Activated B cell treated with CpG ODN at 0.5 μM for 24 hours (primary cell): Measurements from ENCODE around the gene SEPTIN1. TPM values are rescaled to one million over a fixed set of nuclear protein-coding genes. Genes with fewer than 3 reads are reported as not detected.

Experiments used
- ATAC-seq: fragments of 200-7000 bp; cut with Tn5 transposase; one replicate; pipeline ENCODE4 v1.10.0; 2021; ENCODE audit warnings: low read depth, mild to moderate bottlenecking, moderate library complexity
- CTCF ChIA-PET: fragments of 350-600 bp; sonication (Branson Sonifier 250); formaldehyde crosslinking; loops from one replicate; lab custom pipeline; 2021; ENCODE audit warnings: antibody characterized with exemption; lab: Charles Lee
- POLR2A ChIA-PET: fragments of 350-600 bp; sonication (Branson Sonifier 250); formaldehyde crosslinking; loops from one replicate; lab custom pipeline; 2021; ENCODE audit warnings: antibody characterized with exemption; lab: Charles Lee
- DNase-seq: peaks from one replicate; pipeline ENCODE4 v3.0.0; 2022
- H3K27ac Mint-ChIP-seq: one replicate; pipeline ENCODE4 v1.8.0; 2020; ENCODE audit warnings: mixed read lengths
- H3K27me3 Mint-ChIP-seq: one replicate; pipeline ENCODE4 v1.8.0; 2021; ENCODE audit warnings: mixed read lengths
- H3K36me3 Mint-ChIP-seq: one replicate; pipeline ENCODE4 v1.8.0; 2021; ENCODE audit warnings: low read depth, mixed read lengths
- H3K4me1 Mint-ChIP-seq: one replicate; pipeline ENCODE4 v1.8.0; 2021; ENCODE audit warnings: mixed read lengths
- H3K4me3 Mint-ChIP-seq: one replicate; pipeline ENCODE4 v1.8.0; 2020; ENCODE audit warnings: mild to moderate bottlenecking, mixed read lengths
- H3K9me3 Mint-ChIP-seq: one replicate; pipeline ENCODE4 v1.8.0; 2020; ENCODE audit warnings: mixed read lengths
- CTCF ChIP-seq: fragments of 200-600 bp; IDR thresholded peaks from one replicate; pipeline ENCODE4 v1.8.0; 2022; ENCODE audit warnings: antibody characterized with exemption, mild to moderate bottlenecking
- intact Hi-C: fragments of 100-400 bp; cut with micrococcal nuclease; formaldehyde crosslinking; loops from one replicate; pipeline ENCODE4 v1.15.1; 2024
- total RNA-seq: library from RNA; stranded (reverse); gene quantifications from 2 replicates; pipeline ENCODE4 v1.2.3, GENCODE V29; 2022

SEPTIN1 gene
- total RNA-seq, 1 donor from 2014 or later = 192 TPM

GRCh38 chr16:30394592-30395154, 12.3 kb upstream of the SEPTIN1 start:
- DNase-seq (no peak), ATAC-seq (no peak)
- intact Hi-C loops = loop anchor here (1.0 to 2.0 kb wide), 7 partner anchors 12 to 531 kb away; partner anchors contain the start of genes CD2BP2, CDIPT, SEPTIN1 and TBC1D10B
- TF ChIP-seq CTCF = no peak
- peak overlapping the region; percentile 78 for H3K27ac Mint-ChIP-seq
- ChIA-PET POLR2A (interaction anchor here (0.6 to 3.2 kb wide), 15 partner anchors 12 to 329 kb away, joined by 3 to 56 read pairs (median 6); partner anchors contain the start of genes ALDOA, CD2BP2, SEPTIN1 and TBC1D10B), CTCF (interaction anchor here (0.8 to 1.9 kb wide), 7 partner anchors 12 to 221 kb away, joined by 3 to 14 read pairs (median 6); partner anchors contain the start of genes DCTPP1, SEPTIN1 and ZNF771)
- H3K9me3 Mint-ChIP-seq = no peaks in the 10 kb centered on the region
- peak overlapping the region; percentile 91 for H3K4me3 Mint-ChIP-seq
- peaks cover 24% of the 10 kb centered on the region for H3K36me3 Mint-ChIP-seq
- H3K27me3 Mint-ChIP-seq = no peaks in the 10 kb centered on the region
- H3K4me1 Mint-ChIP-seq = peaks cover 25% of the 10 kb centered on the region

GRCh38 chr16:30383521-30383920, 1.2 kb upstream of the SEPTIN1 start:
- ChIA-PET CTCF (interaction anchor here (1.9 to 2.7 kb wide), 2 partner anchors 12 to 26 kb away, joined by 6 to 11 read pairs; partner anchors contain the start of gene ZNF48), POLR2A (interaction anchor here (0.8 to 5.6 kb wide), 11 partner anchors 8 to 152 kb away, joined by 3 to 56 read pairs (median 10); partner anchors contain the start of genes CD2BP2, TBC1D10B, ZNF48 and ZNF747)
- ATAC-seq (no peak), DNase-seq (no peak)
- no peak for TF ChIP-seq CTCF
- H3K36me3 Mint-ChIP-seq = peaks cover 6% of the 10 kb centered on the region
- no peaks in the 10 kb centered on the region for H3K9me3 Mint-ChIP-seq
- H3K4me3 Mint-ChIP-seq = no peak overlapping the region
- H3K27ac Mint-ChIP-seq = peak overlapping the region; percentile 94
- peaks cover 49% of the 10 kb centered on the region for H3K4me1 Mint-ChIP-seq
- no peaks in the 10 kb centered on the region for H3K27me3 Mint-ChIP-seq
- intact Hi-C loops = no loop called here

GRCh38 chr16:30381291-30382041, 895 bp downstream of the SEPTIN1 start:
- Mint-ChIP-seq H3K27ac (peak overlapping the region; percentile 94), H3K4me3 (peak overlapping the region; percentile 87), H3K27me3 (no peaks in the 10 kb centered on the region), H3K4me1 (peaks cover 65% of the 10 kb centered on the region), H3K9me3 (no peaks in the 10 kb centered on the region), H3K36me3 (peaks cover 13% of the 10 kb centered on the region)
- ChIA-PET POLR2A (interaction anchor here (0.6 to 5.6 kb wide), 11 partner anchors 10 to 530 kb away, joined by 3 to 56 read pairs (median 14); partner anchors contain the start of genes CD2BP2, CORO1A, FBRS and TBC1D10B), CTCF (interaction anchor here (1.2 to 2.7 kb wide), 3 partner anchors 11 to 28 kb away, joined by 3 to 11 read pairs (median 6); partner anchors contain the start of gene ZNF48)
- ATAC-seq (no peak), DNase-seq (no peak)
- intact Hi-C loops = loop anchor here (1.0 kb wide), 2 partner anchors 14 to 26 kb away; partner anchors contain the start of genes ZNF48 and ZNF771
- no peak for TF ChIP-seq CTCF

- Mint-ChIP-seq H3K9me3 (no peaks in the 10 kb centered on the region), H3K27ac (peak overlapping the region; percentile 94), H3K4me1 (peaks cover 65% of the 10 kb centered on the region), H3K36me3 (peaks cover 13% of the 10 kb centered on the region), H3K27me3 (no peaks in the 10 kb centered on the region), H3K4me3 (peak overlapping the region; percentile 19)
- POLR2A ChIA-PET = interaction anchor here (0.6 to 5.6 kb wide), 7 partner anchors 10 to 531 kb away, joined by 3 to 56 read pairs (median 14); partner anchors contain the start of genes CD2BP2, PHKG2, TBC1D10B and ZNF48
- DNase-seq (no peak), ATAC-seq (no peak)
- no peak for TF ChIP-seq CTCF
- intact Hi-C loops = no loop called here
- CTCF ChIA-PET = no interaction called here
These were observed 1.6 kb downstream of the SEPTIN1 start for GRCh38 chr16:30380803-30381208.
